B cell (primary cell): ENCODE data around the gene BMP10. TPM values are rescaled to one million over a fixed set of nuclear protein-coding genes. Genes with fewer than 3 reads are reported as not detected.

ENCODE experiments used
- ATAC-seq: fragments of 200-7000 bp; cut with Tn5 transposase; one replicate; pipeline ENCODE4 v1.10.0; 2021; ENCODE audit warnings: low read depth, mild to moderate bottlenecking, moderate number of reproducible peaks, moderate library complexity
- CTCF ChIA-PET: fragments of 350-600 bp; sonication (Branson Sonifier 250); formaldehyde crosslinking; loops from one replicate; lab custom pipeline; 2021; ENCODE audit warnings: antibody characterized with exemption, inconsistent platforms; lab: Charles Lee
- POLR2A ChIA-PET: fragments of 350-600 bp; sonication (Branson Sonifier 250); formaldehyde crosslinking; loops from one replicate; lab custom pipeline; 2021; ENCODE audit warnings: antibody characterized with exemption; lab: Charles Lee
- DNase-seq: peaks from one replicate; pipeline ENCODE4 v3.0.0; 2013
- H2AFZ ChIP-seq: 2 replicates; pipeline ENCODE4 v1.6.1; 2012; ENCODE audit warnings: mild to moderate bottlenecking, low read depth, low read length; ENCODE audit not compliant: insufficient read depth, poor library complexity, severe bottlenecking
- H3K27ac ChIP-seq, 2 donors: 1 replicate in 1 of 2; 2 replicates in 1 of 2; pipeline ENCODE4 v1.5.1; 2012 to 2013; ENCODE audit warnings: low read length in 2 of 2, mild to moderate bottlenecking in 2 of 2, moderate library complexity in 1 of 2
- H3K27me3 ChIP-seq, 4 experiments: fragments of 200-600 bp in 1 of 4; sonication (generic) in 1 of 4; replicated peaks in 1 of 4; 1 replicate in 2 of 4; 2 replicates in 2 of 4; pipeline versions ENCODE4 v1.6.1 to v1.7.0; 2013 to 2016; ENCODE audit warnings: low read length in 3 of 4, mild to moderate bottlenecking in 2 of 4, mixed read lengths in 1 of 4, moderate library complexity in 1 of 4; ENCODE audit not compliant: insufficient read depth in 4 of 4, control insufficient read depth in 3 of 4; ENCODE audit errors: control extremely low read depth in 1 of 4
- H3K36me3 ChIP-seq, 2 experiments: replicated peaks in 1 of 2; 1 replicate in 1 of 2; 2 replicates in 1 of 2; pipeline versions ENCODE4 v1.6.1 to v1.7.1; 2013; ENCODE audit warnings: low read length in 1 of 2; ENCODE audit not compliant: insufficient read depth in 2 of 2, control insufficient read depth in 1 of 2; ENCODE audit errors: control extremely low read depth in 1 of 2, extremely low read depth in 1 of 2
- H3K4me1 ChIP-seq, 2 donors: fragments of 200-600 bp in 1 of 2; sonication (generic) in 1 of 2; 1 replicate in 1 of 2; 2 replicates in 1 of 2; pipeline versions ENCODE4 v1.5.1 to v1.6.1; 2013 to 2017; ENCODE audit warnings: low read length in 2 of 2; ENCODE audit not compliant: control insufficient read depth in 2 of 2, insufficient read depth in 2 of 2
- H3K4me2 ChIP-seq: replicated peaks from 2 replicates; pipeline ENCODE3; 2012; ENCODE audit warnings: mild to moderate bottlenecking, low read depth, low read length; ENCODE audit not compliant: poor library complexity, severe bottlenecking
- H3K4me3 ChIP-seq, 5 experiments: fragments of 200-600 bp in 1 of 5; sonication (generic) in 1 of 5; 1 replicate in 3 of 5; 2 replicates in 2 of 5; pipeline versions ENCODE4 v1.5.1 to v1.7.0; 2011 to 2016; ENCODE audit warnings: low read length in 4 of 5, mild to moderate bottlenecking in 4 of 5, low read depth in 2 of 5, control low read depth in 1 of 5, moderate library complexity in 1 of 5; ENCODE audit not compliant: insufficient read depth in 1 of 5; ENCODE audit errors: control extremely low read depth in 1 of 5, extremely low read depth in 1 of 5
- H3K79me2 ChIP-seq: fragments of 200-600 bp; sonication (generic); one replicate; pipeline ENCODE4 v1.6.0; 2016; ENCODE audit warnings: low read length; ENCODE audit not compliant: control insufficient read depth, insufficient read depth
- H3K9ac ChIP-seq: fragments of 200-600 bp; sonication (generic); 2 replicates; pipeline ENCODE4 v1.6.1; 2017; ENCODE audit warnings: mild to moderate bottlenecking, low read length, moderate library complexity
- H3K9me3 ChIP-seq, 3 donors: one replicate each; pipeline versions ENCODE4 v1.6.1 to v1.7.1; 2013; ENCODE audit warnings: low read length in 2 of 3; ENCODE audit not compliant: control insufficient read depth in 2 of 3, insufficient read depth in 1 of 3; ENCODE audit errors: control extremely low read depth in 1 of 3
- H4K20me1 ChIP-seq: 2 replicates; pipeline ENCODE4 v1.6.0; 2012; ENCODE audit warnings: mild to moderate bottlenecking, low read length; ENCODE audit not compliant: insufficient read depth, control insufficient read depth, poor library complexity, severe bottlenecking
- H3K27ac Mint-ChIP-seq: one replicate; pipeline ENCODE4 v1.8.0; 2021; ENCODE audit warnings: mixed read lengths
- H3K27me3 Mint-ChIP-seq: one replicate; pipeline ENCODE4 v1.8.0; 2021; ENCODE audit warnings: mixed read lengths
- H3K4me1 Mint-ChIP-seq: one replicate; pipeline ENCODE4 v1.8.0; 2021; ENCODE audit warnings: mixed read lengths
- H3K4me3 Mint-ChIP-seq: one replicate; pipeline ENCODE4 v1.8.0; 2021; ENCODE audit warnings: mixed read lengths
- H3K9me3 Mint-ChIP-seq: one replicate; pipeline ENCODE4 v1.8.0; 2022; ENCODE audit warnings: mixed read lengths; ENCODE audit not compliant: insufficient read depth
- EZH2 ChIP-seq: IDR thresholded peaks from 2 replicates; pipeline ENCODE4 v1.6.1; 2012; ENCODE audit warnings: borderline replicate concordance, low read depth, mild to moderate bottlenecking, moderate library complexity, low read length; ENCODE audit not compliant: insufficient read depth, poor library complexity, severe bottlenecking
- WGBS: methylation state at CpG from one replicate; pipeline ENCODE4 v1.1.5; 2013; ENCODE audit warnings: missing lambda C conversion rate; ENCODE audit not compliant: insufficient coverage; 5-methylcytosine and 5-hydroxymethylcytosine counted together
- intact Hi-C: fragments of 100-400 bp; cut with micrococcal nuclease; formaldehyde crosslinking; loops from one replicate; pipeline ENCODE4 v1.10.0; 2022
- polyA minus RNA-seq: library from RNA; depleted of rRNA, polyadenylated mRNA; stranded (reverse); fragments of >200 nt; gene quantifications from 2 replicates; pipeline ENCODE4 v1.2.3, GENCODE V29; 2012
- polyA plus RNA-seq: library from polyadenylated mRNA; depleted of rRNA; stranded (reverse); fragments of >200 nt; gene quantifications from 2 replicates; pipeline ENCODE4 v1.2.3, GENCODE V29; 2012
- total RNA-seq, 2 donors: library from RNA; stranded (reverse); fragments of 120-200 nt in 1 of 2; gene quantifications; 1 replicate in 1 of 2; 2 replicates in 1 of 2; pipeline versions ENCODE4 v1.2.3 to v1.2.4, GENCODE V29; 2013 to 2022
- TF ChIP-seq, protein P1 (sequence below): fragments of 200-600 bp; IDR thresholded peaks from one replicate; pipeline ENCODE4 v1.8.0; 2022; ENCODE audit warnings: antibody characterized with exemption, mild to moderate bottlenecking

Gene BMP10, protein sequence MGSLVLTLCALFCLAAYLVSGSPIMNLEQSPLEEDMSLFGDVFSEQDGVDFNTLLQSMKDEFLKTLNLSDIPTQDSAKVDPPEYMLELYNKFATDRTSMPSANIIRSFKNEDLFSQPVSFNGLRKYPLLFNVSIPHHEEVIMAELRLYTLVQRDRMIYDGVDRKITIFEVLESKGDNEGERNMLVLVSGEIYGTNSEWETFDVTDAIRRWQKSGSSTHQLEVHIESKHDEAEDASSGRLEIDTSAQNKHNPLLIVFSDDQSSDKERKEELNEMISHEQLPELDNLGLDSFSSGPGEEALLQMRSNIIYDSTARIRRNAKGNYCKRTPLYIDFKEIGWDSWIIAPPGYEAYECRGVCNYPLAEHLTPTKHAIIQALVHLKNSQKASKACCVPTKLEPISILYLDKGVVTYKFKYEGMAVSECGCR
- total RNA-seq (not detected in 2 replicates), polyA plus RNA-seq (not detected in 2 replicates), polyA minus RNA-seq (not detected in 2 replicates)
- total RNA-seq (2013) = not detected

DNA sequence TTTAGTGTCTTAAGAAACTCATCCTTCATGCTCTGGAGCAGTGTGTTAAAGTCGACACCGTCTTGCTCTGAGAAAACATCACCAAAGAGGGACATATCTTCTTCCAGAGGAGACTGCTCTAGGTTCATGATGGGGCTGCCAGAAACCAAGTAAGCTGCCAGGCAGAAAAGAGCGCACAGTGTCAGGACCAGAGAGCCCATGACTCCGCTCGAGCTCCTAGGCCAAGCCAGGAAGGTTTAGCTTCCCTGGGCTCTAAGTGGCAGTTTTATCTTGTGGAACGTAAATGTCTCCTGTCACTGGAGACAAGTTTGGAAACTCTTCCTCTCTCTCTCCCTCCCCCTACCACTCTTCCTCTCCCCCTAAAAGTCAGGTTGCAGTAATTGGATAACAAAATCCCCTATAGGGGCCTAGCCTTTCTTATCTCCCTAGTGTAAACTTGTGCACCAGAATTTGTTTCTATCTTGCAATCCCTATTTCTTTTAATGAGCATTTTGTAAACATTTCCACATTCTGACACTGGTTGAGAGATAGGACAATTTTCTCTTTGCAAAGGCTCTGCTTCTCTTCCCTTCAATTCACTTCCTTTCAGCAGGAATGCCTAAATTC is at the start of gene BMP10:
TSS of gene BMP10 (minus strand) at position 239 of the 606 bp plus-strand sequence. CDS start at position 200, 39 bp downstream.
- no peak for TF ChIP-seq EZH2
- TF ChIP-seq, protein P1, sequence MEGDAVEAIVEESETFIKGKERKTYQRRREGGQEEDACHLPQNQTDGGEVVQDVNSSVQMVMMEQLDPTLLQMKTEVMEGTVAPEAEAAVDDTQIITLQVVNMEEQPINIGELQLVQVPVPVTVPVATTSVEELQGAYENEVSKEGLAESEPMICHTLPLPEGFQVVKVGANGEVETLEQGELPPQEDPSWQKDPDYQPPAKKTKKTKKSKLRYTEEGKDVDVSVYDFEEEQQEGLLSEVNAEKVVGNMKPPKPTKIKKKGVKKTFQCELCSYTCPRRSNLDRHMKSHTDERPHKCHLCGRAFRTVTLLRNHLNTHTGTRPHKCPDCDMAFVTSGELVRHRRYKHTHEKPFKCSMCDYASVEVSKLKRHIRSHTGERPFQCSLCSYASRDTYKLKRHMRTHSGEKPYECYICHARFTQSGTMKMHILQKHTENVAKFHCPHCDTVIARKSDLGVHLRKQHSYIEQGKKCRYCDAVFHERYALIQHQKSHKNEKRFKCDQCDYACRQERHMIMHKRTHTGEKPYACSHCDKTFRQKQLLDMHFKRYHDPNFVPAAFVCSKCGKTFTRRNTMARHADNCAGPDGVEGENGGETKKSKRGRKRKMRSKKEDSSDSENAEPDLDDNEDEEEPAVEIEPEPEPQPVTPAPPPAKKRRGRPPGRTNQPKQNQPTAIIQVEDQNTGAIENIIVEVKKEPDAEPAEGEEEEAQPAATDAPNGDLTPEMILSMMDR = no peak
- no peak for DNase-seq
- H3K4me1 Mint-ChIP-seq = no peaks in the 10 kb centered on the region
- CTCF ChIA-PET = no interaction called here
- H3K4me2 ChIP-seq = no peak within 1 kb of the TSS
- 98% methylated on average over 6 of the region's 6 CpGs for whole genome bisulfite sequencing
- H3K27me3 Mint-ChIP-seq = peaks cover 7% of the 10 kb centered on the region
- no peaks in the 10 kb centered on the region for H3K9me3 ChIP-seq
- H2AFZ ChIP-seq = no peak within 1 kb of the TSS
- H3K27ac ChIP-seq = no peak within 1 kb of the TSS
- POLR2A ChIA-PET = no interaction called here
- H4K20me1 ChIP-seq = no peaks in the 10 kb centered on the region
- ATAC-seq = no peak
- H3K4me3 Mint-ChIP-seq = no peak within 1 kb of the TSS
- no peaks in the 10 kb centered on the region for H3K27me3 ChIP-seq
- no peaks in the 10 kb centered on the region for H3K79me2 ChIP-seq
- H3K4me1 ChIP-seq = no peaks in the 10 kb centered on the region
- no peak within 1 kb of the TSS for H3K27ac Mint-ChIP-seq
- H3K9ac ChIP-seq = no peak within 1 kb of the TSS
- no peaks in the 10 kb centered on the region for H3K36me3 ChIP-seq
- H3K9me3 Mint-ChIP-seq = no peaks in the 10 kb centered on the region
- intact Hi-C loops = no loop called here
- H3K4me3 ChIP-seq = no peak within 1 kb of the TSS
